Ramos (cell line): Measurements from ENCODE around the gene APBA1.

Experiments used
- in situ Hi-C: fragments of 300-500 bp; cut with MboI; formaldehyde crosslinking; loops from one replicate; pipeline ENCODE4 v1.14.3; 2022; ENCODE audit warnings: low sequenced_read_pairs; ENCODE audit not compliant: unreplicated experiment

Gene APBA1

DNA sequence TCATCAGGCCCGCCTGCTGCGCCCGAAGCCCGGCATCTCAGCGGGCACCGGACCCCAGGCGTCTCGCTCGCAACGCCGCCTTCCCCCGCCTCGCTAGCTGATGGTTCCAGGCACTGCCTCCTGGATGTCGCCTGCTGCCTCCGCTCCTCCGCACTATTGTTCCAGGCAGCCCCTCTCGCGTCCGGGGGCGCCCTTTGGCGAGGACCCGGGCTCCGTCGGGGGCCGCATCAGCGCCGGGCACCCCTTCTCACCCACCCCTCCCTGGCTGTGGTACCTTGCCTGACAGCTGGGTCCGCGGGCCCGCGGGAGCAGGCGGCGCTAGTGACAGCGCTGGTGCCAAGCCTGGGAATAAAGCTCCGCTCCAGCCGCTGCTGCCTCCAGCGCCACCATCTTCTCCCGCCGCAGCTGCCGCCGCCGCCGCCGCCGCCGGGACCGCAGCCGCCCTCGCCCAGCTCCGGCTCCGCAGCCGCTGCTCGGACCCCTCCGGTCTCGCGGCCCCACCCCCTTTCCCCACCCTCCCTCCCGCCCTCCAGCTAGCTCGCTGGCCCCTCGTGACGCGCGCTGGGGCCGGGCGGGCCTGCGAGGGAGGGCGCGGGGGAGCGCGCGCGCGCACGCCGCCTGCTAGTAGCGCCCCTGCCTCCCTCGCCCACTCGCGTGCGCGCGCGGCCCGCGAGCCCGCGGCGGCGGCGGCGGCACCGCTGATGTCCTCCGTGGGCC, at the start of gene APBA1:
TSS of gene APBA1 (minus strand) at position 493 of the 717 bp plus-strand sequence.
- in situ Hi-C loops, result no loop called here

GRCh38 chr9:69719983-69720382, 47.8 kb upstream of the APBA1 start:
- in situ Hi-C loops, result no loop called here

DNA sequence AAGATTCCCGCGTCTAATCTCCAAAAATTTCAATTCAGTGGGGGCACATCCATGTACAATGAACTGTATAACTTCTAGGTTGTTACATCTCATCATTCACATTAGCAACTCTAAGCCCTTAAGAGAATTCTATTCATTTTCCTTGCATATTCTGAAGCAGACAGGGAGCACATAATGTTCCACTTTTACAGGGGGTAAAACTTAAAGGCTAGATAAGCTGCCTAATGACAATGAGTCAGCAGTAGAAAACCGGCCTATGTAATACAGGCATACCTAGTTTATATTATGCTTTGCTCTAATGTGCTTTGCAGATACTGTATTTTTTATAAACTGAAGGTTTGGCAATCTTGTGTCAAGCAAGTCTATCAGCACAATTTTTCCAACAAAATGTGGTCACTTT, 47.2 kb upstream of the APBA1 start:
- in situ Hi-C loops, result no loop called here

GRCh38 chr9:69718218-69718617, 46.0 kb upstream of the APBA1 start:
- in situ Hi-C loops, result no loop called here

DNA sequence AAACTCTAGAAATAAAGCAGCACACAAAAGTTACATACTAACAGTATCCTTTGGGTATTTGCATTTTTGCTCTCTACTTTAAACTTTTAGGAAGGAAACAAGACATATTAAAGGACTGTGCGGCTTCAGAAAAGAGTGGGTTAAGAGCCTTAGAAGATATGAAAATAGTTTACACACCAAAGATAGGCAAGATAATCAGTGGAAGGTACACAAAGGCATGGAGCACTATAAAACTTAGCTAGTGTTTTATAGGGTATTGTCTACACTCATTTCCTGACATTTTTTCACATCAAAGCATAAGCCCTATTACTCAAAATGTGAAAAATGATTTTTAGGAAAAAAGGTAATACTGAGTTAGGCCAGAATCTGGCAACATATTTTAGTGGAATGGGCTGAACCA, 43.7 kb upstream of the APBA1 start:
- in situ Hi-C loops, result no loop called here

DNA sequence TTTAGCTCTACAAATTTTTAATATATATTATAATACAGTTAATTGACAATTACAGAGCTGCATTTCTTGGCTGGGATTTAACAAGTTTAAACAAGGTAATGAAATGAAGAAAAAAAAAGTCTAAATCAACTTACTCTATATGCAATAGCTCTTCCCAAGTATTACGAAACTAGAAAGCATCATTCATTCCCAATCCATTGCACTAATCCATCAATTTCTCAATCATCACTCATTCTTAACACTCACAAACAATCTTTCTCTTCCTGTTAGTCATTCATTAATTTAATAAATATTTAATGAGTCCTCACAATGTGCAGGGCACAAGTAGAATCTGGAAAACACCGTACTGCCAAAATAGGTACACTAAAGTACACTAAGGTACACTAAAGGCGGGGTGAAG, 42.9 kb upstream of the APBA1 start:
- in situ Hi-C loops, result no loop called here

- in situ Hi-C loops, result no loop called here
Observed at GRCh38 chr9:69697475-69697874, 25.3 kb upstream of the APBA1 start.

DNA sequence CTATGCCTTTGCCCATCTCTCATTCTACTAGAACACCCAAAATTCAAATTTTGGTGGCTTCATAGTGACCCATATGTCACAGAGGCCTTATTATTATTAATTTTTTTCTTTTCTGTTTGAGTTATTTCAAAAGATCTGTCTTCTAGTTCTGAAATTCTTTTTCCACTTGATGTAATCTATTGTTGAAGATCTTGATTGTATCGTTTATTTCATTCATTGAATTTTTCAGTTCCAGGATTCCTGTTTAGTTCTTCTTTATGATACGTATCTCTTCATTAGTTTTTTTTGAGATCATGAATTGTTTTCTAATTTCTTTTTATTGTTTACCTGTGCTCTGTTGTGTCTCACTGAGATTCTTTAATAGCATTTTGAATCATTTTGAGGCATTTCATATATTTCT, 24.6 kb upstream of the APBA1 start:
- in situ Hi-C loops, result no loop called here

GRCh38 chr9:69689991-69690538, 17.9 kb upstream of the APBA1 start:
- in situ Hi-C loops, result no loop called here

GRCh38 chr9:69683927-69684326, 11.8 kb upstream of the APBA1 start:
- in situ Hi-C loops, result no loop called here

DNA sequence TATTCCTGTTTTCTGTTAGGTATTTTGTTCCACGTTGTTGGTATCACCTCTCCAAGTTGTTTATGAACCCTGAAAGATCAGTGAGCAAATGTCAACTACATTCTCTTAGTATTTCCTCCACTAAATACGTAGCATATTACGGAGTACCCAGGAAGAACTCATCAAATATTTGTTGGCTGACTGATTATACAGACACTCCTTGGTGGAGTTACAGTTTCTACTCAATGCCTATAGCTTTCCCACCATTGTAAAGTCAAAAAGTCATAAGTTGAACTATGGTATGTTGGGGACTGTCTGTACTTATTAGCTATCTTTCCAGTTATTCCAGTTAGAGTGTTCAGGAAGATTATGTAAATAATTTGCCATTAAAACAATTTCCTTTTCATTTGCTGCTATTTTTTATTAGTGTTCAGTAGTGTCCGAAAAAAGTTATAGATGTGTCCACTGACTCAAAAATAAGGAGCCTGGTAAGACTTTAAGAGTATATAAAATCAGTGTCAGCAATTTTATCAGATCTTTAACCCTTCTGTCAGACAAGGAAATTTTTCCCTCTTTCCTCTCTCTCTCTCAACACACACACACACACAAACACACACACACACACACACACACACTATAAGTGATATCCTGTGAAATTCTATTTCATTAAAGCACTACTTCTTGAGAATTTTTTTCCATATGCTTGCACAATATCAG, 6.8 kb upstream of the APBA1 start:
- in situ Hi-C loops, result no loop called here

- in situ Hi-C loops, result no loop called here
Observed at GRCh38 chr9:69677931-69678330, 5.8 kb upstream of the APBA1 start.

DNA sequence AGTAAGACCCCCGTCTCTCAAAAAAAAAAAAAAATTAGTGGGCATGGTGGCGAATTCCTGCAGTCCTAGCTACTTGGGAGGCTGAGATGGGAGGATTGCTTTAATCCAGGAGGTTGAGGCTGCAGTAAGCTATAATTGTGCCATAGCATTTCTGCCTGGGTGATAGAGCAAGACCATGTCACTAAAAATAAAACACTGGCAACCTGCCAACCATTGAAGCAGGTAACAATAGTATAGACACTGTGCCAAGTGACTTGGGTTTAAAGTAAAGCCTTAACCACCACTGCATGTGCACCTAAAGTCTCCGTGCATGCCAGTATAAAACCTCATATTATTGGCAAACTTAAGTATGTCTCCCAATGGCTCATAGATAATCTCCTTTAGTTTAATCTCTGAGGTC, 3.4 kb upstream of the APBA1 start:
- in situ Hi-C loops, result no loop called here

GRCh38 chr9:69674716-69675438, 2.7 kb upstream of the APBA1 start:
- in situ Hi-C loops, result no loop called here

GRCh38 chr9:69674112-69674685, 2.0 kb upstream of the APBA1 start:
- in situ Hi-C loops, result no loop called here

- in situ Hi-C loops, result no loop called here
Observed at GRCh38 chr9:69673311-69673640, 1.1 kb upstream of the APBA1 start.

DNA sequence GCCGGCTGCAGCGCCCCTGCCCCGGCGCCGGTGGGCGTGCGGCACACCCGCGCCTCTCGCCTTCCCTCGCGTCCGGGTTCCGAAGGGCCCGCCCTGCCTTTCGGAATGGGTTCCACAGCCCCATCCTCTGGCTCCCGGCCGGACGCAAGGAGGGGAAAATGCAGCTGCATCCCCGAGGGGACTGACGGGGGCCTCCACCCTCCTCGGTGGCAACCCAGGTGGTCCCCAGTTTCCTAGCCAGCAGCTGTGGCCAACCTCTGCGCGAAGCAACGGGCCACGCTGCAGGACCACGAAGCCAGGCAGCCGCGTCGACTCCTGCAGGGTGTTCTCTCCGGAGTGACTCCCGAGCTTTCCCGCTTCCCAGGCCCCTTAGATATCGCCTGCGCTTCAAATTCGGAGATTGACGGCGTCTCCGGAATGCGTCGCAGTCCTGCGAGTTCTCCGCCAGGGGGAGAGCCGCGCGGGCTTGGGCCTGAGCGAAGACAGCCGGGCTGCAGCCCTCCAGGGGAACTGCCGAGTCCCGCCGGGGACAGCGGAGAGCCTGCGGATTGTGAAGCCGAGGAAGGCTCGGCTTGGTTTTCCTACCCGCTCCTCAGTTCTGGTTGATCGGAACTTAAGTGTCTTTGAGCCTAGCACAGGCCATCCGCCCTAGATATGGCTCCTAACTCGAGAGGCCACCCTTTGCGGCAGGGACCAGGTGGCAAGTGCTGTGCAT, 582 bp upstream of the APBA1 start:
- in situ Hi-C loops, result no loop called here

DNA sequence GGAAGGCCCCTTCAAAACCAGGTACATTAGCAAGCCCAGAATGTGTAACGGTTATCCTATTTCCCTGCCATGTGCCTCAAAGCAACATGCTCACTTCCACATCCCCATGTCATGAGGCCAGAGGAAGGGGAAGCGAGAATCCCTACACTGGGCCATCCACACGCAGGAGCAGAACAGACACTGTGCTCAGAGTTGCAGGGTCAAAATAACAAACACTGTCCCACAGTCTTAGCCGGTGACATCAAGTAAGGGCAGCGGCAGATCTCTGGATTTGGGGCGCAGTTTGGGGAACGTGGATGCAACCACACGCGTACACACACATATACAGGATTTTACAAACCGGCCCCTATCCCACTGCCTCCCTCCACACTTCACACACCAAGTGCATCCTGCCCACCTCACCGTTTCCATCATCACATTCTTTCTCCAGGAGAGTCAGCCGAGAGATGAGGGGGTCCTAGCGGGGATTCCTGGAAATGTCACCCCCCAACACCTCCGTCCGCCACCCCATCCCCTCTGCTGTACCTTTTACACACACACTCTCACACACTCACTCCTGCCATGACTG, 776 bp downstream of the APBA1 start:
- in situ Hi-C loops, result no loop called here

- in situ Hi-C loops, result no loop called here
Observed at GRCh38 chr9:69667306-69667705, 4.9 kb downstream of the APBA1 start.

DNA sequence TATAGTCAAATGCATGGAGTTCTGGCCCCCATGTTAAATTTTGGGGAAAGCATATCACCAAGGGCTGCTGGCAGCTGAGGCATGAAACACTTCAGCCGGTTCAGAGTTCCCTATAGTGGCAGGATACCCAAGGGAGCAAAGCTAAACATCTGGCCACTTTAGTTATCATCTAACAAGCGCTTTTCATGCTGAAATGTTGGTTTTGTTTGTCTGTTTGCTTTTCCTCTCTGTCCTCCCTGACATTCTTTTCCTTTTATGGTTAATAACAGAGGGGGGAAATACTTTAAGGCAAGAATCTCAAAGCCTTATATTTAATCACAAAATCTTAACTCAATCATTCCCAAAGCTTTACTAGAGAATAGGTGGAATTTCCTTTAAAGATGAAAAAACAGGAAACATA, 11.9 kb downstream of the APBA1 start:
- in situ Hi-C loops, result no loop called here
